HK-2 (cell line): ENCODE results near the gene ECSIT.

Experiments used
- DNase-seq: peaks from one replicate; pipeline ENCODE4 v3.0.0-alpha.2; 2018; ENCODE audit not compliant: unreplicated experiment

The ECSIT gene

DNA sequence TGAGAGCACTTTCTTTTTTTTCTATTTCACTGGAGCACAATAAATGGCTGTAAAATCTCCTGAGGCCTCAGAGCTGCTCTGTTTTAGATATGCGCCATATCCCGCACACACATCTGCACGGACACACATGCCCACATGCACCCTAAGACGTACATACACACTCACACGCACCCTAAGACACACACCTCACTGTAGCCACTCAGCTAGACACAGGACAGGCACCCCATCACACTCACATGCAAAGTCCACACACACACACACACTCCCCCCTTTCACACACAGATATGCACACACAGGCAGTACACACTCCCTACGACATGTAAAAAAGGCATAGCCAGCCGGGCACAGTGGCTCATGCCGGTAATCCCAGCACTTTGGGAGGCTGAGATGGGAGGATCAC is 21.3 kb upstream of the ECSIT start:
- DNase-seq: no peak

DNA sequence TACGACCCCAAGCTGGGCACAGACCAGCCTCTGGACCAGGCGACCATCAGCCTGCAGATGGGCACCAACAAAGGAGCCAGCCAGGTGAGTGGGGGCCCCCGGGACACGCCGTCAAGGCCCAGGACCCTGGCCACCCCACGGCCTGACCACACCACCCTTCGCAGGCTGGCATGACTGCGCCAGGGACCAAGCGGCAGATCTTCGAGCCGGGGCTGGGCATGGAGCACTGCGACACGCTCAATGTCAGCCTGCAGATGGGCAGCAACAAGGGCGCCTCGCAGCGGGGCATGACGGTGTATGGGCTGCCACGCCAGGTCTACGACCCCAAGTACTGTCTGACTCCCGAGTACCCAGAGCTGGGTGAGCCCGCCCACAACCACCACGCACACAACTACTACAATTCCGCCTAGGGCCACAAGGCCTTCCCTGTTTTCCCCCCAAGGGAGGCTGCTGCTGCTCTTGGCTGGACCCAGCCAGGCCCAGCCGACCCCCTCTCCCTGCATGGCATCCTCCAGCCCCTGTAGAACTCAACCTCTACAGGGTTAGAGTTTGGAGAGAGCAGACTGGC is 20.5 kb upstream of the ECSIT start:
- no peak for DNase-seq

DNA sequence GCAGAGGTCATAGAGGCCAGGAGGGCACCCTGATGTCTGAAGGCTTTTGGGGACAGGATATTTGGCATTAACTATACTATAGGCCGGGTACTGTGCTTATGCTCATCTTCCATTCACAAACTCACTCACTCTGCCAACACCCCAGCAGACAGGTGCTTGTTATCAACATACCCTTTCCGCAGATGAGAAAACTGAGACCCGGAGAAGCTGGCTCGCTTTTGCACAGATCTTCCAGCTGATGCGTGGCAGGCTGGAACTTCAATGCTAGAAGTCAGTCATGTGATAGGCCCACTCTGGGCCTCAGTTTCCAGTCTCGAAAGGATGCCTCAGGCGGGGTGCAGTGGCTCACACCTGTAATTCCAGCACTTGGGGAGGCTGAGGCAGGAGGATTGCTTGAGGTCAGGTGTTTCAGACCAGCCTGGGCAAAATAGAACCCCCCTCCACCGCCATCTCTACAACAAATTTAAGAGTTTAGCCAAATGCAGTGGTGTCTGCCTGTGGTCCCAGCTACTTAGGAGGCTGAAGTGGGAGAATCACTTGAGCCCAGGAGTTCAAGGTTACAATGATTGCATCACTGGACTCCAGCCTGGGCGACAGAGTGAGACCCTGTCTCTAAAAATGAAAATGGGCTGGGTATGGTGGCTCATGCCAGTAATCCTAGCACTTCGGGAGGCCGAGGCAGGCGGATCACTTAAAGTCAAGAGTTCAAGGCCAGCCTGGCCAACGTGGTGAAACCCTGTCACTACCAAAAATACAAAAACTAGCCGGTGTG is 19.2 kb upstream of the ECSIT start:
- DNase-seq: no peak

DNA sequence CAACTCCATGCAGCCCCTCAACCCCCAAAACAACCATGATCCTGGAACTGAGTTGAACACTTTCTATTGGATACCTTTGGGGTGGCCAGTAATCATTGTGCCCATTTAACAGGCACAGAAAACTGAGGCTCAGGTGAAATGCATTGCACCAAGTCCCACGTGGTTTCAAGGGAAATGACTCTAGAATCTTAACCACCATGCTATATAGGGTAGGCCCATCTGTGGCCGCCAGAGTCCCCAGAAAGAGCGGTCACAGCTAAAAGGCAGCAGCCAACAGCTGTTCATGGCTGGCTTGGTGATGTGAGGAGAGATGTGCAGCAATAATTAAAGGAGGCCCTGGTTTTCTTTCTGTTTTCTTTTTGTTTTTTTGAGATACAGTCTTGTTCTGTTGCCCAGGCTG is 12.3 kb upstream of the ECSIT start:
- no peak for DNase-seq

DNA sequence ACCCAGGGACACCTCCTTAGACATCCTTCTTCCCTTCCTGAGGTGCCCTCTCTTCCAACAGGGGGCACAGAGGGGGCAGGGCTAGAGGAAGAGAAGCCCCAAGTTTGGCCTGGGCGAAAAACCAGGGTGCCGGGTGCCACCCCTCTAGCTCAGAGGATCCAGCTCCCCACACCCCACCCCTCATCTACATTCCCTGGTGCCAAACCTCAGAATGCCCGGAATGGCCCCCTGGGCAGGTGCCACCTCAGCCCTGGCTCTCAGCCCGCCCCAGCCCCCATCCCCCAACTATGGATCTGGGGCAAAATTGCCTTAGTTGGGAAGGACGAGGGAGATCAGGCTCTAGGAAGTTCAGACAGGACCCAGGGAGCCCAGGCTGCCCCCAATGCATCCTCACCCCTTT is 11.7 kb upstream of the ECSIT start:
- no peak for DNase-seq

DNA sequence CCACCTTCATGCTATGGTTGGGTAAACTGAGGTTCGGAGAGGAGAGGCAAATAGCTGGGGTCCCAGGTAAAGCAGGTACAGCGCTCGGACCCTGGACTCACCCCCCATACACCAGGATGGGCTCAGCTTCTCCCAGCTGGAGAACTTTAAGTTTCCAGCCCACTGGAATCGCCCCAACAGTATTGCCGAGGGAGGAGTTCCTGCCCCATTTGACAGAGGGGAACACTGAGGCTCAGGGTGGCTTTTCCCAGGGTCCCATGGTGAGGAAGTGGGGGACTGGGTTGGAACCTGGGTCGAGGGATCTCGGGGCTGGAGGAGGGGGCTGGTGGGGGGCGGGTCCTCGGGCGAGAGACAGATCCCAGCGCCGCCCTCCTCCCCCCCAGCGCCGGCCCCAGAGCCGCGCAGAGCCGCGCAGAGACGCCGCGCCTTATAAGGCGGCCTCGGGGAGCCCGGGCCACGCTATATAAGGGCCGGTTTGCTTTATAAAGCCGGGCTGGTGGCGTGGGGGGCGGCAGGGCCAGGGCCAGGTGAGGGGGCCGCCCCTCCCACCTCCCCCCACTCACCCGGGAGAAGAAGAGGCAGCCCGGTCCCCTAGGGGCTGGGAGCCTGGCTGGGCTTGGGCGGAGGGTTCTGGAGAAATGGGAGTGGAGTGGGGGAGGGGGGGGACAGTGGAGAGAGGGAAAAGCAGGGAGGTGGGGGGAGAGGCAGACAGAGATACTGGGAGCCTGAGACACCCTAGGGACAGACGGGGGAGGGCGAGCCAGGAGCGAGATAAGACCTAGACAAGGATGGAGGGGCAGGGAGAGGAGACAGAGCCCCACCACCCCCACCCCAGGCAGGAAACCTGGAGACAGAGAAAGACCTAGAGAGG is 10.8 kb upstream of the ECSIT start:
- DNase-seq: no peak

DNA sequence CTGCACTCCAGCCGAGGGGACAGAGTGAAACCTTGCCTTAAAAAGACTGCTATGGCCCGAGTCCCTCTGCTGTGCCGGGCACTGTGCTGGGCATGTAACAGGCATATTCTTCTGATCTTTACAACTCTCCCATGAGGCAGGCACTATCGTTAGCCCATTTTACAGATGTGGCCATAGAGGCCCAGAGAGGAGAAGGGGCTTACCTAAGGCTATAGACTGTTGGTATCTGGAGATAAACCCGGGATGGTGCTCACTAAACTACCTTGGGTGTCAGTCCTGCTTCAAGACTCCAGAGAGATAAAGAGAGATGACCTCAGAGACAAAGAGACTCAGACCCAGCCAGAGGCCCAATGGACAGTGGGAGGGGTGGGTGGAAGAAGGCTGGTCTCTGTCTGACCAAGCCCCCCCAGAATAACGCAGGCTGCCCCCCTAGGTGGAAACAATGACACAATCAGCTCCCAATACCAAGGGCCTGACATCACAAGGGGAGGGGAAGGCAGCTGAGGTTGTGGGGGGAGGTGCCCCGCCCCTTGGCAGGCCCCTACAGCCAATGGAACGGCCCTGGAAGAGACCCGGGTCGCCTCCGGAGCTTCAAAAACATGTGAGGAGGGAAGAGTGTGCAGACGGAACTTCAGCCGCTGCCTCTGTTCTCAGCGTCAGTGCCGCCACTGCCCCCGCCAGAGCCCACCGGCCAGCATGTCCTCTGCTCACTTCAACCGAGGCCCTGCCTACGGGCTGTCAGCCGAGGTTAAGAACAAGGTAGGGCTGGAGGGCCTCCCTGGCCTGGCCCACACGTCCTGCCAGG is 9.5 kb upstream of the ECSIT start, which contains the start of gene CNN1:
Gene CNN1 (plus strand): TSS at position 620 of the 805 bp plus-strand sequence. CDS start 77 bp downstream, at position 697.
- no peak for DNase-seq

DNA sequence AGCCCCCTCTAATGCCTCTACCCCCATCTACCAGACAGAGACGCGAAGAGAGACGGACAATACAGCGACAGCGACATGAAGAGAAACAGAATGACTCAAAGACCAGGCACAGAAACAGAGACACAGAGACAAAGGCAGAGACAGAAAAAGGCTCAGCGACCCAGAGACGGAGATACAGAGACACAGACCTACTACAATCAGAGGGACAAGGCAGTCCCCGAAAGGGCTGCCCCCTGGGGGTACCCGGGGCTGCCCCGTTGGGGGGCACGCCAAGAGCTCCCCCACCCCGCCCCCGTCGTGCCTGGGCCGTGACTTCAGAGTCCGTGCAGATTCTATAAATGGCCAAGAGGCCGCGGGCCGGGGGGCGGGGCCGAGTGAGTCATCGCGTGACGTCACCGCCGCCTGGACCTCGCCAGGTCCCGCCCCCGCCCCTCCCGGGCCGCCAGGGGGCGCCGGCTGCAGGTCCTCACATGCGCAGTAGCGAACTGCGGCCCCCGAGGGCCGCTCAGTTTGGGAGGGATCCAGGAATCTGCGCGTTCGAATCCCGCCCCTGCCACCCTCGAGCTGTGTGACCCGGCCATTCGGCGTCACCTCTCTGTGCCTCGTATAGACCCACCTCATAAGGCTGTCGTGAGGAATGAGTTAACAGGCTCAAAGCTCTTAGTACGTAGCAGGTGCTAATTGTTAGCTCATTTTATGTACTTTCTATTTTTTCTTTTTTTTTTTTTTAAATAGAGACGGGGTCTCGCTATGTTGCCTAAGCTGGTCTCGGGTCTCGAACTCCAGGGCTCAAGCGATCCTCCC is 7.1 kb upstream of the ECSIT start:
- DNase-seq: peak; percentile 92

DNA sequence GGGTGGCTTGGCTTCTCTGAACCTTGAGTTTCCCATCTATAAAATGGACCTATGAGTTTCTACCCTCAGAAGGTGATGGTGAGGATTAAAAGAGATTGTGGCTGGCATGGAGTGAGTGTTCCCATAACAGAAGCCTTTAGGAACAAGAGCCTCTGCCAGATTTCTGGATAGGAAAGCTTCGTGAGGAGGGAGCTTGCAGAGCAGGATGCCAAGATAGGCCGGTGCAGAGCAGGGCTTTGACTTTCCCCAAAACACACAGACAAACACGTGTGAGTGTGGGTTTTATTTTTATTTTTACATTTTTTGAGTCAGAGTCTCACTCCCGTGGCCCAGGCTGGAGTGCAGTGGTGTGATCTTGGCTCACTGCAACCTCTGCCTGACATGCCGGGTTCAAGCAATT is 6.0 kb upstream of the ECSIT start:
- DNase-seq: no peak

DNA sequence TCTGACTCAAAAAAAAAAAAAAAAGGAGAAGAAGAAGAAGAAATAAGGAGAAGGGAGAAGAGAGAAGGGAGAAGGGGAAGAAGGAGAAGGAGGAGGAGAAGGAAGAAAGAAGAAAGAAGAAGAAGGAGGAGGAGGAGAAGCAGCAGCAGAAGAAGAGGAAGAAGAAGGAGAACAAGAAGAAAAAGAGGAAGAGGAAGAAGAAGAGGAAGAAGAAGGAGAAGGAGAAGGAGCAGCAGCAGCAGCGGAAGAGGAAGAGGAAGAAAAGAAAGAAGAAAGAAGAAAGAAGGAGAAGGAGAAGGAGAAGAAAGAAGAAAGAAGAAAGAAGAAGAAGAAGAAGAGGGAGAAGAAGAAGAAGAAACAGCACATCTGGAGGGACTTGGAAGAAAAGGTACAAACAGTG is 5.6 kb upstream of the ECSIT start:
- DNase-seq: no peak

DNA sequence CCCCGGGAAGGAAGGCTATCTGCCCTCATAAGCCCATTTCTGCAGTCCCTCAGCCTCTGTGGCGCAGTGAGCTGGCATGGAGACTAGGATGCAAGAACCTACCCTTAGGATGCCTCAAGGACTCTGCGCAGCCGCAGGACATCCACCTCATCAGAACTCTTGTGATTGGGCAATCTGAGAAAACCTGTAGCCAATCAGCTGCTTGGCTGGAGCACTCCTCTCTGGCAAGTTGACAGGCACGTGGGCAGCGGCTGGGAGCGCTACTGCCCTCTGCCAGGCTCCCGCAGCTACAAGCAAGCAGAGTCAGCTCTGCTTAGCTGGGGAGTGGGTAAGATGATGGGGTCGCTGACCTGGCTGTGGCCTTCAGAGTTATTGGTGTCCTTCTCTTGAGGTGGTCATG is 1.5 kb upstream of the ECSIT start:
- DNase-seq: no peak

DNA sequence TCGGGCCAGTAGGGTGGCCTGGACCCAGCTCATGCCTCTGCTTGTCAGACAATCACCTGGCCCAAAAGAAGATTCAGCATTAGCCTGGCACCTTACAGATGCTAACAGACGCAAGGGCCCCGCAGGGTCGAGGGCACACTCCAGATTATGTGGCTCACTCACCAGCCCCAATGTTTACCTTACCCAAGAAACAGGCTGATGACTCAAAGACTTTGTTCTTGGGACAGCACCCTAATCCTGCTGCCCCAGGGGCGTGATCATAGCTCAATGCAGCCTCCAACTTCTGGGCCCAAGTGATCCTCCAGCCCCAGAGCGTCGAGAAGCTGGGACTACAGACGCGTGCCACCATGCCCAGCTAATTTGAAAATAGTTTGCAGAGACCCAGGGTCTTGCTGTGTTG is 9.8 kb downstream of the ECSIT start:
- no peak for DNase-seq

DNA sequence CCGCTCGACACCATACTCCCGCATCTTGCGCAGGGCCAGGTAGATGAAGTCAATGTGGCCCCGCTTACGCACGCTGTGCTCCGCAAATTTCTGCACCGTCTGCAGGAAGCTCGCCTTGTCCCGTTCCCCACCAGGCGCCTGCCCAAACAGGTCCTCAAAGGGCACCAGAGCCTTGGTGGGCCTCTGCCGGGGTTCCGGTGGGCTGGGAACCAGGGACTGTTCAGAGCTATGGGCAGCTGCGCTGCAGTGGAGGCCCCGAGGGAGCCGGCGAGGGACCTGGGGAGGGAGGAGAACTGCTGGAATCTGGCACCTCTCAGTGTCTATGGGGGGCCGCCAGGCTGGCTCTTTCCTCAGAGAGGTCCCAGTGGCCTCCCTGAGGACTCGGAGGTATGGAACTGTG is 15.0 kb downstream of the ECSIT start:
- DNase-seq: no peak

DNA sequence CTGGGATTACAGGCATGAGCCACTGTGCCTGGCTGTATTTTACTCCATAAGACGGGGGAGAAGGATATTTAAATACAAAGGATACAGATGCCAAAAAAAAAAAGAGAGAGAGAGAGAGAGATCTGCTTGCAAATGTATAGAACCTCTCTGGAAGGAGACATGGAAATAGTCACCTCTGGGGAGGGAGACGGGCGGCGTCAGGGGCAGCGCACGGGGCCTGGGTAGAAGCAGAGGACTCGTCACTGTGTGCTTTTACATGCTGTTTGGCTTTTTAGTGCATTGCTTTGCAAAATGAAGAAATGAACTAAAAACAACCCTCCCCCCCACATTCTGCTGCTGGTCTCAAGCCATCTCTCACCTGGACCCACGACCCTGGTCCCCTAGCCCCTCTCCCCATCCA is 18.5 kb downstream of the ECSIT start:
- DNase-seq: no peak

DNA sequence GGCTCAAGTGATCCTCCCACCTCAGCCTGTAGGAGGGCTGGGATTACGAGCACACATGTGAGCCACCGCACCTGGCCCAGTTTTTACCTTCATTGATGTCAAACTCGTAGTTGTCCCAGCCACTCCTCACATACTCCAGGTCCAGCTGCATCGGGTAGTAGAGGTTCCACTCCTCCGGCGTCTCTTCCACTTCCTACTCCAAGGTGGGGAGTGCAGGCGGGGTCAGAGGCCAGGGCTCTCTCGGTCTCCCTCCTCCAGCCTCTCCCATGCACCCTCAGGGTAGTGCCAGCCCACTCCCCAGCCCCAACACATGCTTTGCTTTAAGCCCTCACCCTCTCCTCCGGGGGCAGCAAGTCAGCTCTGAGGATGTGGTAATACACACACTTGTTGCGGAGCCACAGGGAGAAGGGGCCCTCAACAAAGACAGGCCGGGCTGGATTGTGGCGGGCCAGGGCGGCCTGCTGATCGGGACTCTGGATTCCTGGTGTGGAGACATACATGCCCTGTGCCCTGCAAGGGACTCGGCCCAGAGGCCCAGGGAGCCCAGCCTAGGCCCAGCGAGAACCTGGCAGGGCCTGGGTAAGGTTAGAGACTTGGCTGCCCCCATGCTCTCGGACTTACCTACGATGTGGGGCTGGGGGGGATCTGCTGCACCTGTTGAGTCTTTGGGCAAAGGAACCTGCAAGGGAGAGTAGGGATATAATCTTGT is 21.4 kb downstream of the ECSIT start:
- no peak for DNase-seq

DNA sequence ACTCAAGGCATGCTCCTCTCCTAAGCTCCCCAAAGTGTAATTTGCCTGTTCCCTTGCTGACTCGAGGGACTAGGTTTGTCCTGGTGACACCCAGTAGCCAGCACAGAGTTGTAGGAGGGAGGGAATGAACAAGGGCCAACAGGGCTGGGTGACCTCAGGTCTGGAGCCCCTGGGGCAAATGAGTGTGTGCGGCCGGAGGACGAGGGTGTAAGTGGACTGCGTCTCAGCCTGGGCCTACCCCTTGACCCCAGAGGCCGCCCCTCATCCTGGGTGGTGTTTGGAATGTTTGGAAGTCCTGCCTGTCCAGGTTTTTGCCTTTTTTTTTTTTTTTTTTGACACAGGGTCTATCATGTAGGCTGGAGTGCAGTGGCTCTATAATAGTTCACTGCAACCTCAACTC is 22.0 kb downstream of the ECSIT start:
- DNase-seq: no peak

DNA sequence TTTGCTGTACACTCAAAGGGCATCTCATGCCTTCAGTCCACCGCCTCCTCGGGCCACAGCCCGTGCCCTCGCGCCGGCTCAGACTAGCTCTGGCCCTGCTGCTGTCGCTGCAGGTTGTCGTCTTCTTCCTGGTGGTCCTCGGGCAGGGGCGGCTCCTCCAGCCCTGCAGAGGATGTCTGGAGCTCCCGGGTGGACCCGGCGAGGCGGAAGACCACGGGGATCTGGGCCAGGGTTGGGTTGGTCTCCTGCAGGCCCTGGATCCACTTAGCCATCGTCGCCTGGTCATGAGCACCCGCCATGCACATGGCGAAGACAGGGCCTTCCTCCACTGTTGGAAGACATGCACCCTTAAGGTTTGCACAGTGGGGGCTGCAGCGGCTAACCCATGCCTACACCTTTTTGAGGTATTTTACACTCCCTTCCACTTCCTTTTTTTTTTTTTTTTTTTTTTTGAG is 22.8 kb downstream of the ECSIT start:
- DNase-seq: no peak

DNA sequence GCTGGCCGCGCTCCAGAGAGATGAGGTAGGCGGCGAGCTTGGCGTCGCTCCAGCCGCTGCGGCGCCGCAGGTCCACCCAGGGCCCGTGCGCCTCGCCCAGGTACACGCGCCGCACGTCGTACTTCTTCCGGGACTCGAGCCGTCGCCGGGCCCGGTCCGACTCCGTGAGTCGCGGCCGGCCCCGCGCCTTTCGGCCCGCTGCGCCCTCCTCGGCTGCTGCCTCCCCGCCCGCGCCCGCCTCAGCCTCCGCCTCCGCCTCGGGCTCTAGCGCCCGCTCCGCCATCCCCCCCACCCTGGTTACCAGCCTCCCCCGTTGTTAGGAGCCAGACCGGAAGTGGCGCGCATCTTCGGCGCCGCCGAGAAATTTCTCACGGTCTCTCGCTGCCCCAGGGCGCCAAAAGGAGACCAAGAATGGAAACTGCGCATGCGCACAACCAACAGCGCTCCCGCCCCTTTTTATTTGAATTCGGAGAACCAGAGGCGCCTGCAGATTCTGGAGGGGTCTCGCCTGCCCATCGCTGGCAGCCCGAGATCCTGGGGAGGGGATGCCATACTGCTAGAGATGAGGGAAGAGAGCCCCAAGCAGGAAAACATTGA is 23.3 kb downstream of the ECSIT start, which contains the start of gene ZNF653:
Gene ZNF653 (minus strand): TSS at position 336 of the 597 bp plus-strand sequence. CDS start 53 bp downstream, at position 283.
- peak; percentile 95 for DNase-seq

DNA sequence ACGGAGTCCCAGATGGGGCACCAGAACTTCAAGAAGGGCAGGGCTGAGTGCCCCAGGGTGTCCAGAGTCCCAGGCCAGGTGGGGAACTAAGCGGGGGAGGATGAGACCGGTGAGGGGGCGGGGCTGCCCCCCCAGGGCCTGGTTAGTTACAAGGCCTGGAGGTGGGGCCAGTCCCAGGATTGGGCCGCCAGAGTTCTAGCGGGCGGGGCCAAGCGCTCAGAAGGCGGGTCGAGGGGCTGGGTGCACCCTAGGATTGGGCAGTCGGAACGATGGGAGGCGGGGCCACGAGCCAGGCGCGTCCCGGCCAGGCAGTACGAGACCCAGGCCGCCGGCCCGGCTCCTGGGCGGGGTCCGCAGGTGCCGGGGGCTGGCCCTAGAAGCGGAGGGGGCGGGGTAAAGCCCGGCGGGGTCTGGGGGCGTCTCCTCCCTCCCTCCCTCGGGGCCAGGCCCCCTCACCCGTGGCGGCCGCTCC is 23.9 kb downstream of the ECSIT start:
- DNase-seq: peak; percentile 97
